ENCODE results near the gene PNPLA7. TPM values are rescaled to one million over a fixed set of nuclear protein-coding genes. Genes with fewer than 3 reads are reported as not detected.

The PNPLA7 gene
- total and polyA plus RNA-seq, 10 of the 15 experiments (the other 5 are each of a cell fraction or from before 2014, with no cell fraction given) = 0.04 to 0.85 (median 0.19) TPM; not detected in 1

DNA sequence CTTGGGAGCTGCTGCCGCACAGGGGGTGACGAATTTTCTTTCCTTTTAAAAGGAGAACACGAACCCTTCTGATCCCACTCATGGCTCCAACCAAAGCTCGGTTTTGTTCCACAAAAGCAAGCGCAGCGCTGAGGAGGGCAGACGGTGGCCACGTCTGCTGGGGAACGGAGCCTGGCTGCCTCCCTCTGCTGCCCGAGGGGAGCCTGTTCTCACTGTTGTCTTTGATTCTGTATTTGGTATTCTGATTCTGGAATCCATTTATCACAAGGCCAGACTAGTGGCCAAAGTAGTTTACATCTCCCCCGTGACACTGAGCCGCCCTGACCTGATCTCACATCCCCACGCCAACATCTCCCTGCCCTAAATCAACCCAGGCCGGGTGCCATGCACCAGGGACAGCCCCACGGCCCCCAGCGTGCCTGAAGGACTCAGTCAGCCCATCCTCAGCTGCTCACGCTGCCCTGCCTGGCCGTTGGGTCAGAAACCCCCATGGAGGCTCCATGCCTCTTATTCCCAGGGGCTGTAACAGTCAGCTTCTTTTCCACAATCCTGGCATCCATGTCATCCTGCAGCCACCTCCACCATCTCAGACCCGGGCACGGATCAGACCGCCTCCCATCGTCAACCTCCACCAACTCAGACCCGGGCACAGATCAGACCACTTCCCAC lies 84.3 kb downstream of the PNPLA7 start:
- 50% methylated on average over 23 of the region's 23 CpGs for WGBS (ENCODE audit: insufficient coverage, insufficient replicate concordance, low lambda C conversion rate, missing lambda C conversion rate)
- DNase-seq (ENCODE audit: low read depth, low spot score) = no peak
- no peak for FAIRE-seq
- Histone ChIP-seq H3K4me2 (ENCODE audit: control insufficient read depth, insufficient read depth) (no peak overlapping the region), H3K9ac (ENCODE audit: control insufficient read depth, insufficient read depth, low read length) (no peak overlapping the region), H4K20me1 (ENCODE audit: control insufficient read depth, insufficient read depth) (no peaks in the 10 kb centered on the region), H3K27me3 (replicated peaks in 1 of 2; ENCODE audit: control insufficient read depth in 2 of 2, insufficient read depth in 2 of 2, low read length in 1 of 2) (no peaks in the 10 kb centered on the region), H3K79me2 (ENCODE audit: control insufficient read depth, insufficient read depth, low read length) (no peaks in the 10 kb centered on the region), H2AFZ (ENCODE audit: control insufficient read depth, low read depth, low read length) (no peak overlapping the region), H3K27ac (ENCODE audit: control insufficient read depth, insufficient read depth) (no peak overlapping the region), H3K4me3 (no peak overlapping the region), H3K4me1 (ENCODE audit: control insufficient read depth, insufficient read depth, low read length) (peaks cover 14% of the 10 kb centered on the region; the same call in 1 of the 2 replicates), H3K9me3 (replicated peaks; ENCODE audit: control insufficient read depth, insufficient read depth, low read length) (no peaks in the 10 kb centered on the region), H3K36me3 (ENCODE audit: control insufficient read depth in 2 of 2, insufficient read depth in 2 of 2, low read length in 1 of 2) (no peaks in the 10 kb centered on the region)
- POLR2A ChIA-PET = no interaction called here
- no peak for TF ChIP-seq CHD2 (IDR thresholded peaks at IDR 0.05; ENCODE audit: borderline replicate concordance, low read depth, low read length)
- TF ChIP-seq STAT1 (conservative IDR thresholded peaks at IDR 0.05) = no peak
- TF ChIP-seq DPF2 (IDR thresholded peaks at IDR 0.05) = no peak
- TF ChIP-seq, protein P1, sequence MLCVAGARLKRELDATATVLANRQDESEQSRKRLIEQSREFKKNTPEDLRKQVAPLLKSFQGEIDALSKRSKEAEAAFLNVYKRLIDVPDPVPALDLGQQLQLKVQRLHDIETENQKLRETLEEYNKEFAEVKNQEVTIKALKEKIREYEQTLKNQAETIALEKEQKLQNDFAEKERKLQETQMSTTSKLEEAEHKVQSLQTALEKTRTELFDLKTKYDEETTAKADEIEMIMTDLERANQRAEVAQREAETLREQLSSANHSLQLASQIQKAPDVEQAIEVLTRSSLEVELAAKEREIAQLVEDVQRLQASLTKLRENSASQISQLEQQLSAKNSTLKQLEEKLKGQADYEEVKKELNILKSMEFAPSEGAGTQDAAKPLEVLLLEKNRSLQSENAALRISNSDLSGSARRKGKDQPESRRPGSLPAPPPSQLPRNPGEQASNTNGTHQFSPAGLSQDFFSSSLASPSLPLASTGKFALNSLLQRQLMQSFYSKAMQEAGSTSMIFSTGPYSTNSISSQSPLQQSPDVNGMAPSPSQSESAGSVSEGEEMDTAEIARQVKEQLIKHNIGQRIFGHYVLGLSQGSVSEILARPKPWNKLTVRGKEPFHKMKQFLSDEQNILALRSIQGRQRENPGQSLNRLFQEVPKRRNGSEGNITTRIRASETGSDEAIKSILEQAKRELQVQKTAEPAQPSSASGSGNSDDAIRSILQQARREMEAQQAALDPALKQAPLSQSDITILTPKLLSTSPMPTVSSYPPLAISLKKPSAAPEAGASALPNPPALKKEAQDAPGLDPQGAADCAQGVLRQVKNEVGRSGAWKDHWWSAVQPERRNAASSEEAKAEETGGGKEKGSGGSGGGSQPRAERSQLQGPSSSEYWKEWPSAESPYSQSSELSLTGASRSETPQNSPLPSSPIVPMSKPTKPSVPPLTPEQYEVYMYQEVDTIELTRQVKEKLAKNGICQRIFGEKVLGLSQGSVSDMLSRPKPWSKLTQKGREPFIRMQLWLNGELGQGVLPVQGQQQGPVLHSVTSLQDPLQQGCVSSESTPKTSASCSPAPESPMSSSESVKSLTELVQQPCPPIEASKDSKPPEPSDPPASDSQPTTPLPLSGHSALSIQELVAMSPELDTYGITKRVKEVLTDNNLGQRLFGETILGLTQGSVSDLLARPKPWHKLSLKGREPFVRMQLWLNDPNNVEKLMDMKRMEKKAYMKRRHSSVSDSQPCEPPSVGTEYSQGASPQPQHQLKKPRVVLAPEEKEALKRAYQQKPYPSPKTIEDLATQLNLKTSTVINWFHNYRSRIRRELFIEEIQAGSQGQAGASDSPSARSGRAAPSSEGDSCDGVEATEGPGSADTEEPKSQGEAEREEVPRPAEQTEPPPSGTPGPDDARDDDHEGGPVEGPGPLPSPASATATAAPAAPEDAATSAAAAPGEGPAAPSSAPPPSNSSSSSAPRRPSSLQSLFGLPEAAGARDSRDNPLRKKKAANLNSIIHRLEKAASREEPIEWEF (IDR thresholded peaks at IDR 0.05; ENCODE audit: insufficient replicate concordance, low read depth, low read length) = no peak
- no peak for TF ChIP-seq HDGF (IDR thresholded peaks at IDR 0.05)
- no peak for TF ChIP-seq RB1 (IDR thresholded peaks at IDR 0.05; ENCODE audit: borderline replicate concordance)
- no peak for TF ChIP-seq IKZF2 (IDR thresholded peaks at IDR 0.05)
- no peak for TF ChIP-seq SUZ12 (IDR thresholded peaks at IDR 0.05; ENCODE audit: unreplicated experiment)
- no peak for TF ChIP-seq RCOR1 (conservative IDR thresholded peaks at IDR 0.05; ENCODE audit: low read depth, low read length)
- no peak for TF ChIP-seq MYB (IDR thresholded peaks at IDR 0.05; ENCODE audit: borderline replicate concordance, low read depth, low read length)
- TF ChIP-seq TARDBP (IDR thresholded peaks at IDR 0.05; ENCODE audit: borderline replicate concordance) = no peak
- TF ChIP-seq MTA2 (IDR thresholded peaks at IDR 0.05; ENCODE audit: low read depth) = no peak
- TF ChIP-seq CHD1 (IDR thresholded peaks at IDR 0.05; ENCODE audit: low read depth, low read length) = no peak
- TF ChIP-seq JUNB (IDR thresholded peaks at IDR 0.05) = no peak
- no peak for ATAC-seq
- in situ Hi-C loops (cut with MboI) (no loop called here), intact Hi-C loops (cut with micrococcal nuclease; ENCODE audit: unreplicated experiment) (loop anchor here (10.0 kb wide), 1 partner anchor 59 kb away; no protein-coding TSS in a partner anchor)
- SMC1A ChIA-PET (ENCODE audit: uncharacterized antibody, unreplicated experiment) = no interaction called here
- CTCF ChIA-PET = no interaction called here
- RAD21 ChIA-PET (ENCODE audit: unreplicated experiment) = no interaction called here
- no TSS peak for BruUV-seq (replicated peaks)

Data from GM12878 (cell line).